Activated naive CD4-positive, alpha-beta T cell treated with anti-CD3 and anti-CD28 coated beads, Interleukin-2, amount 10 ng/mL, durations not matched to agents 7 days and 5 days (primary cell): ENCODE measurements around the gene APOL3.
A peak's percentile ranks its signal among the peaks of the same experiment; 100 is the strongest.

Experiments used
- CTCF ChIA-PET: fragments of 350-600 bp; sonication (Branson Sonifier 250); formaldehyde crosslinking; loops from one replicate; lab custom pipeline; 2021; ENCODE audit warnings: antibody characterized with exemption; lab: Charles Lee
- DNase-seq: peaks from one replicate; pipeline ENCODE4 v3.0.0-alpha.2; 2020
- H3K27ac Mint-ChIP-seq: one replicate; pipeline ENCODE4 v1.8.0; 2021; ENCODE audit warnings: mild to moderate bottlenecking, moderate library complexity, mixed read lengths
- H3K27me3 Mint-ChIP-seq: one replicate; pipeline ENCODE4 v1.8.0; 2021; ENCODE audit warnings: mild to moderate bottlenecking, mixed read lengths
- H3K36me3 Mint-ChIP-seq: one replicate; pipeline ENCODE4 v1.8.0; 2021; ENCODE audit warnings: mixed read lengths
- H3K4me1 Mint-ChIP-seq: one replicate; pipeline ENCODE4 v1.8.0; 2021; ENCODE audit warnings: mixed read lengths
- H3K4me3 Mint-ChIP-seq: one replicate; pipeline ENCODE4 v1.8.0; 2021; ENCODE audit warnings: mild to moderate bottlenecking, moderate library complexity, mixed read lengths
- H3K9me3 Mint-ChIP-seq: one replicate; pipeline ENCODE4 v1.8.0; 2021; ENCODE audit warnings: mixed read lengths

Gene APOL3

DNA sequence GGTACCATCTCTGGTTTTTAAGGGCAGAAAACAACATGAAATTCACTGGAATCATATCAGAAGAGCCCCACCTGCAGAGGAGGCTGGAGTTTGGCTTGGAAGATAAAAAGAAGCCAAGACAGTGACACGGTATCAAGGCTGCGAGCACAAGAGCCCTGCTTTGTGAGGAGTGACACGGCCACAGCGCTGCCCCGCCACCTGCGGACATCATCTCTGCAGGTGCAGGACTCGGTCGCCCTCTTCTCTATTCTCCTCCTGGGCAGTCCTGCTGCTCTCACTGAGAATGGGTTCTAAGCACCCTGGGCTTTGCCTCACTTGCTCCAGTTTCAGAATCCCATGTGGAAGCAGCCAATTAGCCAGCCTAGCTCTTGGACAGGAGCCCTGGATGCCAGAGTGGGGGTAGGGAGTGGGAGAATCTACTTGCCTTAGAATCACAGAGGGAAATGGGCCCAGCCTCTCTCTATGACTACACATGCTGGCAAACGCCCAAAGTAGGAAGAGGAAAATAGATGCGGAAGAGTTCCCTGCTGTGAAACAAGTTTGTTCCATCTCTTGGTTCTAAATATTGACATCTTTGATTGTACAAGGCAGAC is 24.0 kb upstream of the APOL3 start:
- Mint-ChIP-seq H3K9me3 (no peaks in the 10 kb centered on the region), H3K27ac (no peak overlapping the region), H3K4me3 (no peak overlapping the region), H3K4me1 (no peaks in the 10 kb centered on the region), H3K27me3 (peaks cover 45% of the 10 kb centered on the region), H3K36me3 (no peaks in the 10 kb centered on the region)
- DNase-seq, result no peak
- CTCF ChIA-PET, result no interaction called here

GRCh38 chr22:36183446-36183845 is 22.9 kb upstream of the APOL3 start:
- no peaks in the 10 kb centered on the region for H3K36me3 Mint-ChIP-seq
- H3K27me3 Mint-ChIP-seq, result peaks cover 44% of the 10 kb centered on the region
- no peak for DNase-seq
- H3K4me1 Mint-ChIP-seq, result no peaks in the 10 kb centered on the region
- H3K27ac Mint-ChIP-seq, result no peak overlapping the region
- CTCF ChIA-PET, result interaction anchor here (0.9 to 1.8 kb wide), 2 partner anchors 9 to 118 kb away, joined by 3 to 4 read pairs; no protein-coding TSS in a partner anchor
- no peaks in the 10 kb centered on the region for H3K9me3 Mint-ChIP-seq
- no peak overlapping the region for H3K4me3 Mint-ChIP-seq

GRCh38 chr22:36182857-36183256 is 22.3 kb upstream of the APOL3 start:
- Mint-ChIP-seq H3K27me3 (peaks cover 38% of the 10 kb centered on the region), H3K27ac (no peak overlapping the region), H3K9me3 (no peaks in the 10 kb centered on the region), H3K4me1 (no peaks in the 10 kb centered on the region), H3K36me3 (no peaks in the 10 kb centered on the region), H3K4me3 (no peak overlapping the region)
- CTCF ChIA-PET, result interaction anchor here (0.9 to 6.3 kb wide), 4 partner anchors 8 to 119 kb away, joined by 3 to 33 read pairs (median 4); no protein-coding TSS in a partner anchor
- no peak for DNase-seq

- H3K27ac Mint-ChIP-seq, result no peak overlapping the region
- H3K9me3 Mint-ChIP-seq, result no peaks in the 10 kb centered on the region
- no peaks in the 10 kb centered on the region for H3K36me3 Mint-ChIP-seq
- DNase-seq, result no peak
- no peak overlapping the region for H3K4me3 Mint-ChIP-seq
- no peaks in the 10 kb centered on the region for H3K4me1 Mint-ChIP-seq
- CTCF ChIA-PET, result interaction anchor here (0.7 to 6.3 kb wide), 7 partner anchors 10 to 119 kb away, joined by 3 to 48 read pairs (median 3); no protein-coding TSS in a partner anchor
- peaks cover 38% of the 10 kb centered on the region for H3K27me3 Mint-ChIP-seq
These were observed 21.5 kb upstream of the APOL3 start for GRCh38 chr22:36182056-36182455.

GRCh38 chr22:36180928-36181327 is 20.4 kb upstream of the APOL3 start:
- H3K4me3 Mint-ChIP-seq, result no peak overlapping the region
- H3K36me3 Mint-ChIP-seq, result no peaks in the 10 kb centered on the region
- CTCF ChIA-PET, result interaction anchor here (0.9 to 6.3 kb wide), 13 partner anchors 14 to 115 kb away, joined by 3 to 48 read pairs (median 4); partner anchors contain the start of genes APOL2 and APOL3
- H3K27me3 Mint-ChIP-seq, result peaks cover 32% of the 10 kb centered on the region
- no peak overlapping the region for H3K27ac Mint-ChIP-seq
- H3K9me3 Mint-ChIP-seq, result no peaks in the 10 kb centered on the region
- H3K4me1 Mint-ChIP-seq, result no peaks in the 10 kb centered on the region
- DNase-seq, result no peak

DNA sequence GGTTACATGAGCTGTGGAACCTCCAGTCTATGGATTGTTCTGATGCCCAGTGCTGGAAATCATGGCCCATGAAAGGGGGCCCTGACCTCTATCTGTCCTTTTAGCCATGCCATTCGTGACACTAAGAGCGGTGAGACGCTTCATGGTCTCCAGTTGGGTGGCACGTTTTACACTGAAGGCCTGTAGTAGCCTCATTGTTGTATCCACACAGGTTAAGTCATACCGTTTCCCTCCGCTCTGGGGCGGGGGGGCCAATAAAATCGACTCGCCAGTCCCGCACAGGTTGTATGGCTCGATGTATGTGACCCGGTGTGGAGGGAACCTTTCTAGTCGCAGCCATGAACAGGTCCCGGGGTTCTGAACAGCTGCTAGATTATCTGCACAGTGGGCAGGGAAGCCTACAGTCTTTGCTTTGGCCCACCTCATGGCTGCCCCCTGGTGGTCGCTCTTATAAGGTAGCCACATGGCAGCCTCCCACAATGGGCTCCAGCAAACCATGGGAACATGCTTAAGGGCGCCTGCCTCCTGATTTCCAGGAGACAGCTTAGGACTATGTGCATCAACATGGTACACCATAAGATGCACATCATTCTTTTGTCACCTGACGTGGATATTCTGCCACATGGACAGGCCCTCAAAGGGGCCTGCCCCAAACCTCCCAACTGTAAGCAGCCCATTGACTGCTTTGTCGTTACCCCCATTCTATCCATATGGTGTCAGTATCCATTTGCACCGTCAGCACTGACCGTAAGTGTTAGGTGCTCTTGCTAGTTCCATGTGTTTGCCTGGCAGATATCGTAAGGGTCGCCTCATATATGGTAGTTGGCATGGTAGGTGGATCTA is 19.7 kb upstream of the APOL3 start:
- Mint-ChIP-seq H3K36me3 (no peaks in the 10 kb centered on the region), H3K27me3 (peaks cover 31% of the 10 kb centered on the region), H3K27ac (no peak overlapping the region), H3K4me3 (no peak overlapping the region), H3K9me3 (no peaks in the 10 kb centered on the region), H3K4me1 (no peaks in the 10 kb centered on the region)
- DNase-seq, result peak; percentile 89
- CTCF ChIA-PET, result interaction anchor here (0.7 to 6.3 kb wide), 19 partner anchors 11 to 114 kb away, joined by 3 to 48 read pairs (median 4); partner anchors contain the start of genes APOL2 and APOL3

DNA sequence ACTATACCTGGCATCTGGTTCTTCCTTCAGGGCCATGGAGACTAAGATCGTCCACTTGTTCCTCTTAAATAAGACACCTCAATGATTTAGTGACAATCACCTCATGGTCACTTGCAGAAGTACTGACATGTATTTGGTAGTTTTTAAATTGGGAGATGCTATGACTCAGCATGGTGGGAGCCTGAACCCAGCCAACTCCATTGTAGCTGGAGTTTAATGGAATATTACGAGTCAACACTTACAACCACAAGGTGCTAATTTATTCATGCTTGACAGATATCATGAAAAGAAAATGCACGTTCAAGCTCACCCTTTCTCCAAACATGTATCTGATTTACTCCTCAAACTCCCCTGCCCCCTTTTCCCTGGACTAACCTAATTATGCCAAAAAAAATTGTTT is 16.6 kb upstream of the APOL3 start:
- Mint-ChIP-seq H3K9me3 (no peaks in the 10 kb centered on the region), H3K27ac (no peak overlapping the region), H3K27me3 (peaks cover 6% of the 10 kb centered on the region), H3K4me3 (no peak overlapping the region), H3K36me3 (no peaks in the 10 kb centered on the region), H3K4me1 (no peaks in the 10 kb centered on the region)
- no peak for DNase-seq
- CTCF ChIA-PET, result interaction anchor here (0.6 to 6.3 kb wide), 6 partner anchors 14 to 111 kb away, joined by 3 to 48 read pairs (median 12); no protein-coding TSS in a partner anchor

GRCh38 chr22:36175892-36176291 is 15.3 kb upstream of the APOL3 start:
- Mint-ChIP-seq H3K4me3 (no peak overlapping the region), H3K27me3 (peaks cover 6% of the 10 kb centered on the region), H3K36me3 (no peaks in the 10 kb centered on the region), H3K9me3 (no peaks in the 10 kb centered on the region), H3K27ac (no peak overlapping the region), H3K4me1 (no peaks in the 10 kb centered on the region)
- no peak for DNase-seq
- CTCF ChIA-PET, result interaction anchor here (1.0 to 6.3 kb wide), 2 partner anchors 31 to 99 kb away, joined by 3 to 48 read pairs; no protein-coding TSS in a partner anchor

DNA sequence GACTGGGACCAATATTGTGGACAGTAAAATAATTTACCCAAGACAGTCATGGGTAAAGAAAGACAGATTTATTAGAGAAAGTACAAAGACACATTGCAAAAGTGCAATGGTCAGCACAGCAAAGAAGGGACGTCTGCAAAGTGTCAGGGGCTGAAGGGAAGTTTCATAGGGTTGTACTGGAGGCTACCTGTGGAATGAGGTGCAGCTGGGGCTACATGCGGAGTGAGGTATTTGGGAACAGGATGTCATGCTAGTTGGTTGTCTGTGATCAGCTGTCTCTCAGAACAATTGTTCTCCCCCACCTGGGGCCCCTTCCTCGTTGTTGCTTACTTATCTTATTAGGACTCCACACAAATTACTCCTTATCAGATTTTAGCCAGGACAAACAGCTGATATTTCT is 11.4 kb upstream of the APOL3 start:
- peaks cover 9% of the 10 kb centered on the region for H3K4me1 Mint-ChIP-seq
- no peaks in the 10 kb centered on the region for H3K36me3 Mint-ChIP-seq
- H3K9me3 Mint-ChIP-seq, result peaks cover 2% of the 10 kb centered on the region
- peaks cover 19% of the 10 kb centered on the region for H3K27me3 Mint-ChIP-seq
- H3K4me3 Mint-ChIP-seq, result no peak overlapping the region
- CTCF ChIA-PET, result interaction anchor here (1.4 kb wide), 1 partner anchor 10 kb away, joined by 3 read pairs; no protein-coding TSS in a partner anchor
- DNase-seq, result no peak
- no peak overlapping the region for H3K27ac Mint-ChIP-seq

DNA sequence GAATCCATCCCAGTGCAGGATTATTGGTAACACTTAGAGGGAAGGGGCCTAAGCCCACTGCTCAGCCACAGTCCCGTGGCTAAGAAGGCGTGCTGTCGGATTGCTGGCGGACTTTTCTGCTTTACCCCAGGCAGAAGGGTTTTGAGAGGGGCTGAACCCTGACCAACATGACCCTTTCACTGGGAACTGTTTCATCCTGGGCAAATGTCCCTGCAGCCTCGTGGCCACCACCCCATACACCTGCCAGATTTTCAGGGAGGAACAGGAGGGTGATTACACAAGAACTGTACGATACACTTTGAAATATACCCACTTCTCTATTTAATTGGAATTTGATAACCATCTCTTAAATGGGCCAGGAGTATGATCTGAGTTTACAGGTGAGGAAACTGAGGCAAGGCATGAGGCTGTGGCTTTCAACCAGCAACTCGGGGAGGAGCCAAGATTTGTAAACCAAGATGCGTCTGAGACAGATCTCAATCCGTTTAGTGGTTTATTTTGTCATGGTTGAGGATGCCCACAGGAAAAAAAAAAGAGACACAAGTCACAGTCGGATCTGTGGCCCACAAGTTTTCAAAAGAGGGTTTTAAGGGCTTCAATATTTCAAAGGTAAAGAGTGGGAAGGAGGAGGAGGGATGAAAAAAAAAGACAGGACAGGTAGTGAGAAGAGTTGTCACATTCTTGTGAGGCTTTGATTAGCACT is 6.1 kb upstream of the APOL3 start:
- Mint-ChIP-seq H3K4me1 (peaks cover 51% of the 10 kb centered on the region), H3K9me3 (peaks cover 2% of the 10 kb centered on the region), H3K27ac (no peak overlapping the region), H3K36me3 (no peaks in the 10 kb centered on the region), H3K4me3 (no peak overlapping the region), H3K27me3 (peaks cover 18% of the 10 kb centered on the region)
- DNase-seq, result no peak
- CTCF ChIA-PET, result no interaction called here

DNA sequence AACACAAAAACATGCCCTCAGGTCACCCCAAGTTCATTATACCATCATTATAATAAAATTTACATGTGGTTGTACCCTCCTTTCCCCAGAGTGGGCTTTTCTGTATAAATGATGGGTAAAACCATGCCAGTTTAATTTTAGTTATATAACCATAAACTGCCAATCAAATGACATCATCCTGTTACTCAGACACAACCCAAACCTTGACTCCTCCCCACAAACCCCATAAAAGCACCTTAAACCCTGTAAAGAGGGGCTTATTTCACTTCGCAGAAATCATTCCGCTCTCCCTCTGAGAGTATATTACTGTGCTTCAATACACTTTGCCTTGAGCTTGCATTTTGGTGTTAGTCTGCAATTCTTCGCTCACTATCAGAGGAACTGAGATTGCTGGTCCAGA is 5.5 kb upstream of the APOL3 start:
- H3K4me1 Mint-ChIP-seq, result peaks cover 57% of the 10 kb centered on the region
- H3K4me3 Mint-ChIP-seq, result no peak overlapping the region
- H3K27ac Mint-ChIP-seq, result no peak overlapping the region
- peaks cover 2% of the 10 kb centered on the region for H3K9me3 Mint-ChIP-seq
- no peak for DNase-seq
- no peaks in the 10 kb centered on the region for H3K36me3 Mint-ChIP-seq
- peaks cover 16% of the 10 kb centered on the region for H3K27me3 Mint-ChIP-seq
- CTCF ChIA-PET, result no interaction called here

DNA sequence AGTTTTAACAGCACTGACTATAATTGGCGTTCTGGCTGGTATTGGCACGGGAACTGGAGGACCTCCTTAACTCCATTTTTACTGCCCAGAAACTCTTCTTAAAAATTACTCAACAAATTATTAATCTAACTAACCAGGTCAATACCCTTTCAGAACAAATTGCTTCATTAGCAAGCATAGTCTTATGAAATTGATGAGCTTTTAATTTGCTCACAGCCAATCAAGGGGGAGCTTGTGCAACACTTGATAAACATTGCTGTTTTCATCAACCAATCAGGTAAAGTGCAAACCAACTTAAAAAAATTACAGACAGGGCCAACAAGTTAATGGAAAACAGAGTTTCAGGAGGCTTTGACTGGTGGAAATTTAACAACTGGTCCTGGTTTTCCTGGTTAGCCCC is 4.6 kb upstream of the APOL3 start:
- Mint-ChIP-seq H3K4me1 (peaks cover 65% of the 10 kb centered on the region), H3K9me3 (peaks cover 2% of the 10 kb centered on the region), H3K4me3 (no peak overlapping the region), H3K27me3 (peaks cover 15% of the 10 kb centered on the region), H3K27ac (peak overlapping the region; percentile 47), H3K36me3 (peaks cover 6% of the 10 kb centered on the region)
- no peak for DNase-seq
- CTCF ChIA-PET, result interaction anchor here (0.8 kb wide), 1 partner anchor 13 kb away, joined by 3 read pairs; no protein-coding TSS in a partner anchor

DNA sequence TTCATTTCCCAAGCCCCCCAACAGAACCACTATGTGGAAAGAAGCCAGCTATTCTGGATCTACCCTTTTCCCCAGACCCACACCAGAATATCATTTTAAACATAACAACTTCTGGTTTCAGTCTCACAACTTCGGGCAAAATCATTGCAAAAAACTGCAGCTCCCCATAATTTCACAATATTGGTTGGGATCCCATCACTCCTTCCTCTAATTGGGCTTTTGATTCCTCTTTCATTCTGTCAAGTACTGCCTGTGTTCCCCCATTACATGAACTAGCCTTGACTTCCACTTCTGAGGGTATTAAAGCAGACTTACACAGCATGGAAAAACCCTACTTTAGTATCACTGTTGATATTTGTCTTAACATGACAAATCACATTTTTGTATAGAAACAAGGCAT is 4.1 kb upstream of the APOL3 start:
- H3K9me3 Mint-ChIP-seq, result no peaks in the 10 kb centered on the region
- H3K27me3 Mint-ChIP-seq, result peaks cover 11% of the 10 kb centered on the region
- peaks cover 69% of the 10 kb centered on the region for H3K4me1 Mint-ChIP-seq
- peaks cover 11% of the 10 kb centered on the region for H3K36me3 Mint-ChIP-seq
- CTCF ChIA-PET, result interaction anchor here (1.2 to 3.4 kb wide), 3 partner anchors 10 to 689 kb away, joined by 3 to 33 read pairs (median 4); no protein-coding TSS in a partner anchor
- no peak for DNase-seq
- peak overlapping the region; percentile 47 for H3K27ac Mint-ChIP-seq
- H3K4me3 Mint-ChIP-seq, result no peak overlapping the region

DNA sequence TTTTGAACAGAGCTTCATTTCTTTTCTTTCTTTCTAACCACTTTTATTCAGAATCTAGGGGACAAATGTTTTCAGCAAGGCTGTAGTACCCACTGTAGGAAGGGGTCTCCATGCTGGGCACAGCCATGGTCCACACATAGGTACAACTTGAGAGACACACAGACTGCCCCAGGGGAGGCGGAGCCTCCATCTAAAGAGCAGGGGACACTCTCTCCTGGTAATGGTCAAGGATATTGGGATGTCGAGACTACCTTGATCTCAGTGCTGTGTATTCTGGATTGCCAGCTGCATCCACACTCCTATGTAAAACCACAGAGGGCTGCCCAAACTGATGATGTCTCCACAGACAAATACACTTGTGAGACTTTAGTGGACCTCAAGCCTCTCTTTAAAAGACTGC is 2.9 kb upstream of the APOL3 start:
- H3K4me1 Mint-ChIP-seq, result peaks cover 81% of the 10 kb centered on the region
- H3K9me3 Mint-ChIP-seq, result no peaks in the 10 kb centered on the region
- H3K36me3 Mint-ChIP-seq, result peaks cover 22% of the 10 kb centered on the region
- CTCF ChIA-PET, result interaction anchor here (1.0 to 3.4 kb wide), 5 partner anchors 8 to 690 kb away, joined by 3 to 33 read pairs (median 4); no protein-coding TSS in a partner anchor
- DNase-seq, result no peak
- no peak overlapping the region for H3K27ac Mint-ChIP-seq
- no peak overlapping the region for H3K4me3 Mint-ChIP-seq
- H3K27me3 Mint-ChIP-seq, result peaks cover 11% of the 10 kb centered on the region
